Erythroblast (primary cell): ENCODE results near the gene RAMP1.

Experiments used
- GATA1 ChIP-seq: IDR thresholded peaks from 2 replicates; pipeline ENCODE4 v1.6.1; 2011; ENCODE audit warnings: low read depth, mild to moderate bottlenecking, control low read depth, low read length, moderate library complexity
- POLR2A ChIP-seq: IDR thresholded peaks from 2 replicates; pipeline ENCODE4 v1.6.1; 2011; ENCODE audit warnings: mild to moderate bottlenecking, low read length

GRCh38 chr2:237941239-237941638 lies 81.8 kb downstream of the RAMP1 start:
- TF ChIP-seq POLR2A (no peak), GATA1 (no peak)
